HG02763 (cell line): ENCODE results near the gene XYLT1.

ENCODE experiments used
- ATAC-seq: cut with Tn5 transposase; IDR thresholded peaks from one replicate; pipeline ENCODE4 v1.9.1; 2021; ENCODE audit warnings: mild to moderate bottlenecking, moderate library complexity; ENCODE audit not compliant: unreplicated experiment

Gene XYLT1

DNA sequence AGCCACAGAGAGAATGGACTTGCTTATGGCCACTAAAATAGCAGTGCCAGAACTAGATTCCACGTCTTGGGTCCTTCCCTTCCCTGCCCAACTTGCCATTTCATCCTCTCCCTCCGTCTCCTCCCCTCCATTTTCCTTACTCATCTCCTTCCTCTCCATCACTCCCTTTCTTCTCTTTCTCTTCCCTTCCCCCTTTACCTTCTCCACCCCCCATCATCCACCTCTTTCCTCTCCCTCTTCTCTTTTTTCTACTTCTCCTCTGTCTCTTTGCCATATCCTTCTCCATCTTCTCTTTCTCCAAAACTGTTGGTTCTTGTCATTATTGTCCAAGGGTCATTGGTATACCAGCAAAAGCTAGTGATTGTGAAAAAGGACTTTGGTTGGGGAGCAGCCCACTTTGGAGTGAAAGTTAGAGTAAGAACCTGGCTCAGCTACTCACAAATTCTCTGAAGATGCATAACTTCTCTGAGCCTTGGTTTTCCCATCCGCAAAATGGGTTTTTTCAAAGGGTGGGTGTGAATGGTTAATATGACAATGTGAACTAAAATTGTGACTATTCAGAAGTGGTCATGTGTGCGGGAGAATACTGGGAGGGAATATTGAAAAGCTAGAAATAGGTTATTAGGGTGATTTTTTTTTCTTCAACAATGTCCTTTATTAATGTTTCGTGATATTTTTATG is 393.8 kb downstream of the XYLT1 start:
- no peak for ATAC-seq

DNA sequence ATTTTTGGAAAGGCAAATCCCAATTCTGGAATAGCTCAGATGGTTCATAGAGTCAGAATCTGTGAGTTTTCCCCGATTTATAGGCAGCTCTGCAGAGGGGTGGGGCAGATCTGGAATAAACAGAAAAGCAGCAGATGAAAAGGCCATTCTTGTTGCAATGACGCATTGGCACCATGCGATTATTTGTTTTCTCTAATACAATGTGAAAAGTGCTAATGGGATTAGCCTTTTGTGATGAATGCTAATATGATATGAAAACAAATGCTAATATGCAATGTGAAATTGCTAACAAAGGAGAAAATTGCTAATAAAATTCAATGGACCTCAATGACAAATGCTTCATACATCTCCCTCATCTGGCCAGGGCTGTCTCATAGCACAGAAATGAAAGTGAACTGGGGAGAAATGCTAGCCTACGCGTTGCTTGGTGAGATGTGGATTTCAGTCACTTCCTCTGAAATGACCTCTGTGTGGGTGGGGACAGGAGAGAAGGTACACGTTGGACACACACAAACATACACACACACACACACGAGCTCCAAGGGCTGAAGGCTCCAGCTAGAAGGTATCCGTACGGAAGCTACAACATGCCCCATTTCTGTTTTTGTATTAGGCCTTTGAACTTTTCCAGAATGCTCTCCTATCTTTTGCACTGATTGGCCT is 394.5 kb downstream of the XYLT1 start:
- ATAC-seq, result no peak

DNA sequence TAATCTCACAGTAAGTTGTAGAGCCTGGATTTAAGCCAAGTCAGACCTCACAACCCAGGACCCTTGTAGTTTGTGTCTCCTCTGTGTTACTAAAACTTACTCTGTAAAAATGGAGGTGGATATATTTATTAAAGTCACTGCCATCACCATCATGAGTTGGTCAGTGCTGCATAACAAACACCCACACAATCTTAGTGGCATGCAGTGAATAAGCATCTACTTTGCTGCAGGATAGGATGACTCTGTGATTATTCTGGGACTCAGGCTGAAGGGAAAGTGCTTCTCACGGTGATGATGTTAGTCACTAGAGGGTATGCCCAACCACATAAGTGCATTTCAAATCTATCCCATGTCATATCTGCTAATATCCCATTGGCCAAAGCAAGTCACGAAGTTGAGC is 398.7 kb downstream of the XYLT1 start:
- no peak for ATAC-seq

DNA sequence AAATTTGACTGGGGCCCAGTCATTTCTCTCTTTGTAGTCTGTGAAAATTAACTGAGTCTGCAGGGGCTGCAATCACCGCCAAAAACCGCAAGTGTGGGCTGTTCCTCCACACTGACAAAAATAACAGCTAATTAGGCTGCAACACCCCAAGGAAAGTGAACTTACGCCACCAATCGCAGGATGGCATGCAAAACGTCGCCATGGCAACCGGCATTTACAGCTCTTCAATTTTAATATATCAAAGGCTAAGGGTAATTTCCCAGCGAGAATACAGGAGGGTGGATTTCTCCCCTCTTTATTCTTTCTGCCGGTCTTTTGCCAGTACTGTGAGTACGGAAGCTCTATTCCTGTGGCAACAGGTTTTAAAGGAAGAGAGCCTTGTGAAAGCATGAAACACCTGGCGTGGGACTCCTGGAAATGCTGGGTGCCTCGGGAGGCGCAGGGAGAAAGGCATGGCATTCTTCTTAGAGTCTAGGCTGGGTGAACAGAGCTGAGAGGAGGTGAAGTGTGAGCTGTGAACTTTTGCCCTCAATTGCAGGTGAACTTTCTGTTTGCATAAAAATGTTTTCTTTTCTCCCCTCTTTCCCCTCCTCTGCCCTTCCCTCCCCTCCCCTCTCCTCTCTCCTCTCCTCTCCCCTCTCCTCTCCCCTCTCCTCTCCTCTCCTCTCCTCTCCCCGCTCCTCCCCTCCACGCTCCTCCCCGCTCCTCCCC is 399.7 kb downstream of the XYLT1 start:
- ATAC-seq, result peak; percentile 77

DNA sequence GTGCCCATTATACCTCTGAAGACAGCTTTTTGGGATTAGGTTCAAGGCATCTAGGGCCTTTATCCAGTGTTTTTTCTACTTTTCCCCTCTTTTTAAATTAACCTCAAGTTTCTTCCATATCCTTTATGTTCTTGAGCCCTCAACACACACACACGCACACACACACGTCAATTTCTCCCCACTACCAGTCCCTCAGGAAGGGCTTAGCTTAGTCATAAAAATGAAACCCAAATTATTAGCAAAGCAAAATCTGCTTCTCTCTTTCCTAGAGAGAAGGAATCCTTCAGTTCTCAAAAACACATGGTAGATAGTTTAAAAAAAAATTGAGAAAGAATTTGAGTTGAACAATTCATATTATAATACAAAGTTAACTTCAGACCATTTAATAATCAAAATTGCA is 401.1 kb downstream of the XYLT1 start:
- ATAC-seq, result no peak

DNA sequence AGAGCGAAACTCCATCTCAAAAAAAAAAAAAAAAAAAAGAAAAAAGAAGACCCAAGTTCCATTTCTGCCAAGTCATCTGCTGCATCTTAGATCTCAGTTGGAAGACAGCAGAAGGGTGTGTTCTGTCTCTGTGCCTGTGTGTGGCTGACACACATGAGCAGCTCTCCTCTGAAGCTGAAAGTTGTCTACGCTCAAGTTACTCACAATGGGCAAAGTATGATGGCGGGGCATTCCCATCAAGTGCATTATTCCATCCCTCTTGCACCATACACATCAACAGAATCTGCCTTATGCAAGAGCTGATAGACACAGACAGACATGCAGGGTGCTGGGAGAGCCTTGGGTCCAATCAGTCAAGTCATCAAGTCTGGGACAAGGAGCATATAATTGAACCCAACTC is 402.2 kb downstream of the XYLT1 start:
- no peak for ATAC-seq

DNA sequence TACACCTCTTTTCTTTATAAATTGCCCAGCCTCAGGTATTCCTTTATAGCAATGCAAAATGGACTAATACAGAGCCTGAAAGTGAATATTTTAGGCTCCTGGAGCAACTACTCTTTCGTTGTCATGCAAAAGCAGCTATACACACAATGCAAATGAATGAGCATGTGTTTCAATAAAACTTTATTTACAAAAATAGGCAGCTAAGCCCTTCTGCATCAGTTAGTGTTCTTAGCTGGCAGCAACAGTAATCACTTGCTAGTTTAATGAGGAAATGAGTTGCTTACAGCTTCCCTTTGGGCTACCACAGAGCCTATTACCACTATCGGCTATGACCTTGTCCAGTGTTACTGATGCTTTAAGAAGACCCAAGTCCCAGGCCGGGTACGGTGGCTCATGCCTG is 402.9 kb downstream of the XYLT1 start:
- no peak for ATAC-seq

DNA sequence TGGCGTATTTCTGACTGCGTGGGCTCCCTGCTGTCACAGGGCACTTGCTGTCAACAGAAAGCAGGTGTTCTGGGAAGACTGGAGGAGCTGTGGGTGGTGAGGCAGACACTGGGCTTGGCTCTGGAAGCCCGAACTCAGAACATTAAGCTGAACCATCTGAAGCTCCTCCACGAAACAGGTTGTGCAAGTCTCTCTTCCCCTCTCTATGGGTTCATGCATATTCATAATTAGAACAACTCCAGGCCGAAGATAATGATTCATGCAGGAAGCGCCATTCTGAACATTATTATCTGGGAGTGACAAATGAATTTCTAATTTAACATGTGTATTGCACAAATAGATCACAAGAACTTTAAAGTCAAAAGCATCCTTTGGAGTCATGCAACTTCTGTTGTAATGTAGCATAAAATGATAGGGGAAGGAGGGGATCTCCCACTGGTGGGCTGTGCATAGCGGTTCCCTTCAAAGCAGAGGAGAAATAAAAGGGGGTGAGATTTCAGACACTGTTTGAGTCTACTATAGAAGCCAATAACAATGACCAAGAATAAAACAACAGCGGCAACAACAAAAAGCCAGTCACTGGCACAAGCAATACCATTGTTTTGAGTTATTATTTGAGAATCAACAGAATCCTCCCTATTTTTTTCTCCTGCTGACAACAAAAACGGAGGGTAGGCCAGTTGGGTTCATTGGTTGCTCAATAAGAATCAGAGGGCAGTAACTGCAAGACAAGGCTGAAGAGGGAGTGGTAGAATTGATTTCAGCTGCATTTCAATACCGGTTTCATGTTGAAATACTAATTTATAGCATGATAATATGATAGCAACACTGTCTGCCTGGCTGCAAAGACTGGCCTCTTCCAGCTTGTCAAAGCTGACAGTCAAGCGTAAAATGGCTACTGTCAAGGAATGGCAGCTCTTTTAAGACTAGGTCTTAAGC is 407.3 kb downstream of the XYLT1 start:
- ATAC-seq, result no peak

DNA sequence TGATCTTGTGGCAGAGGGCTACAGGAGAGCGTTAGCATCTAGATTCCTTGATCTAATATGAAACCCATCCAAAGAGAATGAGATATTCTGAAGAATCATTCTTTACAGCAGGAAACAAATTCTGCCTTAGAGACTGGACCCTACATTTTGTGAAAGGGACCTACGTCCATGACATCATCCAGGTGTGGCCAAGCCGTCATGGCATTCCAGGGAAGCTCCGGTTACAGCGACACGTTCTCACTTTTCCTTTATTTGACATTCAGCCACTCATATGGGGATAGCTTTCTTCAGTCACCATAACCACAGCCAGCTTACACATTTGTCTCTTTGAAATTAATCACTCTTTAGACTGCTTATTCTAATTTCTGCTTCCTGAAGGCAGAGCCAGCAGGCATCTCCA is 408.1 kb downstream of the XYLT1 start:
- no peak for ATAC-seq

DNA sequence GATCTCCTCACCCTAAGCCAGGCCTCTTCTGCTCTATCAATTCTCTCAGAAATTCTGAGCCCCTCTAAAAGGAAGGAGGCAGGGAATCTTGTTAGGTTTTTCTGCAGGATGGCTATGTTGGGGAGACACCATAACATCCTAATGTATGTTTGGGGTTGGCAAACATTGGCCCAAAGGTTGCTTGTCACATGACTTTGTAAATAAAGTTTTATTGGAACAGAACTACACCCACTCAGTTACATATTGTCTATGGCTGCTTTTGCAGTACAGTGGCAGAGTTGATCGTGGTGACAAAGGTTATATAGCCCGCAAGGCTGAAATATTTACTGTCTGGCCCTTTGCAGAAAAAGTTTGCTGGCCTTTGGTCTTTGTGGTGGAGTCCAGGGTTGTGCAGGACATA is 409.4 kb downstream of the XYLT1 start:
- no peak for ATAC-seq

DNA sequence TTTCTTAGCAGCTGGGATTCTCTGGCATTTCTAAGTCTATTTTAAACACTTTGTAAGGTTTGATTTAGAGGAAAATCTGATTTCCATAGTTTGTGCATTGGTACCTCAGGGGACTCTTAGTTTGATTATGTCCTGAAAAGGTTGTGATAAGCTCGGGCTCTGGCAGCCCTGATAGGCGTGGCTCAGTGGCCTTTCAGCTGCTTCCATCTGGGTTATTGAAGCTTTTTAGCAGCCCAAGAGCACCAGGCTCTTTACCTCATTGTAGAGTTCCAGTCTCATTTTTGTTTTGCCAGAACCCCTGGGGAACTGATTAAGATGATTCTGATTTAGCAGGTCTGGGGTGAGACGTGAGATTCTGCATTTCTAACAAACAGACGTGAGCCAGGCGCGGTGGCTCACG is 412.3 kb downstream of the XYLT1 start:
- ATAC-seq, result no peak

DNA sequence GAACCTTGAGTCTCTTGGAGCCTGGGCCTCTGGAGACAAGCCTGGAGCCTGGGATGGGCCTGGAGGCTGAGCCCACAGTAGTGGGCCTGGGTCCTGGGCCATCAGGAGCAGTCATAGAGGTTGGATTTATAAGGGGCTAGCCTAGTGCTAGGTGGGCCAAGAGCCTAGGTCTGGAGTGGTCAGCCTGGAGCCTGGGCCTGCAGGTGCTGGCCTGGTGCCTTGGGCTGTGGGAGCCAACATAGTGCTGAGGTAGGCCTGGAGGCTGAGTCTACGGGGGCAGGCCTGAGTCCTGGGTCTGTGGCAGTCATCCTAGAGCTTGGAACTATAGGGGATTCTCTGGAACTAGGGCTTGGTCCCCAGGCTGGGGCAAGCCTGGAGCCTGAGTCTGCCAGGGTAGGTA is 414.1 kb downstream of the XYLT1 start:
- ATAC-seq, result no peak

DNA sequence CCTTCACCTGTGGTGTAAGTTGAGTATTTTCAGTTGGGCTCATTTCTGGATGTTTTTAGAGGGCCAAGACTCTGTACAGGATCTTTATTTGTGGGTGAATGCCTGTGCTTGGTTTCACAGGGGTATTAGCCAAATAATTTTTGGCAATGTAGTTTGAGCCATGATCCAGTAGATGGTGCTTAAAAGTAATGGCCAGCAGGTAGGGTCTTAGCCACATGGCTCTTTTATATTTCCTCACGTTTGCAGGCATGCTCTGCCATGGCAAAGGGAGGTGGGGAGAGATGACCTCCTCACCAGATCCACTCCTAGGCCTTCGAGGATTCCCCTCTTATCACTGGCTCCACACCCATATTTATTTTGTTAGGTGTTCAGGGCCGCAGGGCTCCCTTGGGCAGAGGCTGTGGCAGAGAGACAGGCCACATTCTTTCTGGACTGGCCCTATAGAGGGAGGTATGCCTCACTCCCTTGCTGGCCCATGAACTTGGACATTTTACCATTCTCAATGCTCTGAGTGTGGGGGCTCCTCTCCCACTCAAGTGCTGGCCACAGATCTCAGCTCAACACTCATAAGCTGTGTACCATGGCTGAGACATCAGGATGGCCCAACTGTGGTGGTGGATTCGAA is 417.1 kb downstream of the XYLT1 start:
- ATAC-seq, result no peak
